GM12878 (cell line): Measurements from ENCODE around the gene GIGYF1. TPM values are rescaled to one million over a fixed set of nuclear protein-coding genes. Genes with fewer than 3 reads are reported as not detected.

ENCODE experiments used
- ATAC-seq: fragments of 200-7000 bp; cut with Tn5 transposase; 3 replicates; pipeline ENCODE4 v1.9.1; 2020; ENCODE audit warnings: mild to moderate bottlenecking, moderate library complexity
- BruUV-seq: library from RNA; stranded (reverse); fragments of 400-500 nt; replicated peaks from 2 replicates; lab custom pipeline; 2021; lab: Mats Ljungman, UMichigan
- CTCF ChIA-PET: fragments of 300-600 bp; sonication (Branson Sonifier 250); formaldehyde crosslinking; extraction: SDS; loops from one replicate; lab custom pipeline; 2021; ENCODE audit warnings: inconsistent platforms; lab: Yijun Ruan, JAX
- POLR2A ChIA-PET: fragments of 350-600 bp; formaldehyde crosslinking; extraction: SDS; loops from one replicate; lab custom pipeline; 2021; ENCODE audit warnings: inconsistent platforms; lab: Charles Lee
- RAD21 ChIA-PET: fragments of 300-600 bp; sonication (Branson Sonifier 250); formaldehyde crosslinking; loops from one replicate; lab custom pipeline; 2023; ENCODE audit warnings: antibody characterized with exemption; ENCODE audit not compliant: unreplicated experiment; lab: Charles Lee
- SMC1A ChIA-PET: fragments of 300-600 bp; sonication (Branson Sonifier 250); formaldehyde crosslinking; loops from one replicate; lab custom pipeline; 2023; ENCODE audit not compliant: unreplicated experiment, uncharacterized antibody; lab: Charles Lee
- DNase-seq: peaks from one replicate; pipeline ENCODE4 v3.0.0-alpha.2; 2011; ENCODE audit warnings: low read depth, low spot score
- FAIRE-seq: peaks from 3 replicates; lab custom pipeline; 2011; peaks lifted over from hg19 to GRCh38; lab: Jason Lieb, UNC
- H2AFZ ChIP-seq: 2 replicates; pipeline ENCODE4 v1.6.0; 2011; ENCODE audit warnings: low read depth, low read length, control low read depth; ENCODE audit not compliant: control insufficient read depth
- H3K27ac ChIP-seq: 2 replicates; pipeline ENCODE4 v1.5.1; 2011; ENCODE audit warnings: control low read depth; ENCODE audit not compliant: control insufficient read depth, insufficient read depth
- H3K27me3 ChIP-seq, 2 experiments: replicated peaks in 1 of 2; 2 replicates each; pipeline versions ENCODE4 v1.6.0 to v1.6.1; 2011; ENCODE audit warnings: low read length in 1 of 2; ENCODE audit not compliant: control insufficient read depth in 2 of 2, insufficient read depth in 2 of 2
- H3K36me3 ChIP-seq, 2 experiments: 2 replicates each; pipeline ENCODE4 v1.5.1; 2011; ENCODE audit warnings: low read length in 1 of 2; ENCODE audit not compliant: control insufficient read depth in 2 of 2, insufficient read depth in 2 of 2
- H3K4me1 ChIP-seq: 2 replicates; pipeline ENCODE4 v1.6.1; 2011; ENCODE audit warnings: mild to moderate bottlenecking, low read length, moderate library complexity, mixed read lengths; ENCODE audit not compliant: control insufficient read depth, insufficient read depth
- H3K4me2 ChIP-seq: 2 replicates; pipeline ENCODE4 v1.6.0; 2011; ENCODE audit warnings: control low read depth; ENCODE audit not compliant: control insufficient read depth, insufficient read depth
- H3K4me3 ChIP-seq: fragments of 200-600 bp; sonication (generic); 2 replicates; pipeline ENCODE4 v1.5.1; 2016
- H3K79me2 ChIP-seq: 2 replicates; pipeline ENCODE4 v1.6.0; 2011; ENCODE audit warnings: low read length; ENCODE audit not compliant: control insufficient read depth, insufficient read depth
- H3K9ac ChIP-seq: 2 replicates; pipeline ENCODE4 v1.8.0; 2011; ENCODE audit warnings: low read length, control low read depth, mixed read lengths; ENCODE audit not compliant: control insufficient read depth, insufficient read depth
- H3K9me3 ChIP-seq: replicated peaks from 3 replicates; pipeline ENCODE4 v1.5.1; 2011; ENCODE audit warnings: mild to moderate bottlenecking, low read length; ENCODE audit not compliant: control insufficient read depth, insufficient read depth
- H4K20me1 ChIP-seq: 2 replicates; pipeline ENCODE4 v1.6.0; 2011; ENCODE audit not compliant: control insufficient read depth, insufficient read depth
- ATF7 ChIP-seq: fragments of 450-650 bp; IDR thresholded peaks from 2 replicates; pipeline ENCODE4 v1.6.1; 2016; ENCODE audit warnings: low read depth, mild to moderate bottlenecking
- BMI1 ChIP-seq: fragments of 450-650 bp; IDR thresholded peaks from 2 replicates; pipeline ENCODE4 v1.6.1; 2016; ENCODE audit warnings: mild to moderate bottlenecking, moderate library complexity, borderline replicate concordance
- ESRRA ChIP-seq: IDR thresholded peaks from 2 replicates; pipeline ENCODE4 v1.6.1; 2012; ENCODE audit warnings: mild to moderate bottlenecking, low read length, improper control_type of control experiment
- ETV6 ChIP-seq, 2 experiments: fragments of 450-650 bp in 1 of 2; IDR thresholded peaks in 1 of 2; conservative IDR thresholded peaks in 1 of 2; 2 replicates each; pipeline ENCODE4 v1.6.1; 2014; ENCODE audit warnings: antibody characterized with exemption in 1 of 2, borderline replicate concordance in 1 of 2, low read depth in 1 of 2, mild to moderate bottlenecking in 1 of 2, moderate library complexity in 1 of 2
- EZH2 ChIP-seq: IDR thresholded peaks from 2 replicates; pipeline ENCODE4 v1.6.1; 2012; ENCODE audit warnings: low read depth, mild to moderate bottlenecking, control low read depth, inconsistent platforms, low read length, borderline replicate concordance; ENCODE audit not compliant: control insufficient read depth
- IRF5 ChIP-seq: fragments of 450-650 bp; IDR thresholded peaks from 2 replicates; pipeline ENCODE4 v1.6.1; 2017; ENCODE audit warnings: borderline replicate concordance
- KAT2A ChIP-seq: conservative IDR thresholded peaks from 2 replicates; pipeline ENCODE4 v1.6.1; 2011; ENCODE audit warnings: low read depth, low read length; ENCODE audit not compliant: control insufficient read depth
- KDM1A ChIP-seq: fragments of 200-600 bp; sonication (generic); IDR thresholded peaks from 2 replicates; pipeline ENCODE4 v1.6.1; 2016; ENCODE audit warnings: borderline replicate concordance
- MYB ChIP-seq: fragments of 150-350 bp; IDR thresholded peaks from 2 replicates; pipeline ENCODE4 v1.6.1; 2014; ENCODE audit warnings: mild to moderate bottlenecking, low read depth, low read length, borderline replicate concordance
- PAX5 ChIP-seq: IDR thresholded peaks from 2 replicates; pipeline ENCODE4 v1.6.1; 2011; ENCODE audit warnings: low read depth, low read length, borderline replicate concordance
- PAX8 ChIP-seq: fragments of 450-650 bp; IDR thresholded peaks from 2 replicates; pipeline ENCODE4 v1.6.1; 2017; ENCODE audit warnings: mild to moderate bottlenecking, moderate library complexity
- POLR2AphosphoS5 ChIP-seq: IDR thresholded peaks from 2 replicates; pipeline ENCODE4 v1.6.1; 2011; ENCODE audit warnings: mild to moderate bottlenecking, low read length, inconsistent platforms
- RELA ChIP-seq: fragments of 450-650 bp; IDR thresholded peaks from 2 replicates; pipeline ENCODE4 v1.8.0; 2014; ENCODE audit warnings: borderline replicate concordance; ENCODE audit not compliant: partially characterized antibody
- SREBF1 ChIP-seq: IDR thresholded peaks from 2 replicates; pipeline ENCODE4 v1.6.1; 2012; ENCODE audit warnings: mild to moderate bottlenecking, low read length
- SUPT20H ChIP-seq: IDR thresholded peaks from 2 replicates; pipeline ENCODE4 v1.6.1; 2011; ENCODE audit warnings: low read depth, mild to moderate bottlenecking, low read length, moderate library complexity, borderline replicate concordance; ENCODE audit not compliant: control insufficient read depth
- SUZ12 ChIP-seq: fragments of 200-600 bp; sonication (generic); IDR thresholded peaks from one replicate; pipeline ENCODE4 v1.6.1; 2018; ENCODE audit warnings: antibody characterized with exemption, mild to moderate bottlenecking; ENCODE audit not compliant: unreplicated experiment
- TCF12 ChIP-seq: IDR thresholded peaks from 2 replicates; pipeline ENCODE4 v1.6.1; 2011; ENCODE audit warnings: low read depth, mild to moderate bottlenecking, low read length
- WGBS: methylation state at CpG from one replicate; pipeline ENCODE4 v1.1.6; 2016; ENCODE audit warnings: low lambda C conversion rate; ENCODE audit not compliant: insufficient replicate concordance, insufficient coverage; ENCODE audit errors: missing lambda C conversion rate; 5-methylcytosine and 5-hydroxymethylcytosine counted together
- in situ Hi-C: fragments of 300-500 bp; cut with MboI; formaldehyde crosslinking; loops from 9 replicates; pipeline ENCODE4 v1.14.3; 2018; ENCODE audit warnings: mixed read lengths
- intact Hi-C: fragments of 100-400 bp; cut with micrococcal nuclease; formaldehyde crosslinking; loops from one replicate; pipeline ENCODE4 v1.14.2; 2022; ENCODE audit not compliant: unreplicated experiment
- polyA plus RNA-seq, 11 experiments: library from polyadenylated mRNA; depleted of rRNA in 4 of 11; unstranded in 6 of 11; stranded (reverse) in 5 of 11; fragments of >200 nt; fragmentation: Nextera tagmentation in 4 of 11; fragmentation: Illumina TruSeq in 1 of 11; extraction: Ambion mirVana in 4 of 11; extraction: Trizol in 1 of 11; gene quantifications; 1 replicate in 1 of 11; 2 replicates in 10 of 11; pipeline versions ENCODE4 v1.2.1 to v1.2.3, GENCODE V29; 2011 to 2016; ENCODE audit warnings: inconsistent platforms in 2 of 11, missing spikeins in 2 of 11, low read depth in 1 of 11
- total RNA-seq, 4 experiments: library from RNA; depleted of rRNA in 3 of 4; stranded (reverse); fragments of >200 nt in 3 of 4; fragmentation: Illumina TruSeq in 1 of 4; extraction: Trizol in 1 of 4; gene quantifications; 2 replicates each; pipeline versions ENCODE4 v1.2.1 to v1.2.3, GENCODE V29; 2013 to 2021

Gene GIGYF1
- total and polyA plus RNA-seq, 10 of the 15 experiments (the other 5 are each of a cell fraction or from before 2014, with no cell fraction given), result 0.31 to 47.2 (median 9.9) TPM

GRCh38 chr7:100677308-100678267, 16.5 kb downstream of the GIGYF1 start:
- ATAC-seq (no peak), FAIRE-seq (no peak), DNase-seq (no peak)
- no peaks in the 10 kb centered on the region for H3K9me3 ChIP-seq
- H4K20me1 ChIP-seq, result 0 out of 2 replicates have a peak, but pooled peaks cover 3% of the 10 kb centered on the region
- 94% methylated on average over 36 of the region's 36 CpGs for WGBS
- POLR2A ChIA-PET, result interaction anchor here (0.5 to 0.9 kb wide), 2 partner anchors 13 to 192 kb away, joined by 3 to 4 read pairs; no protein-coding TSS in a partner anchor
- intact Hi-C loops (no loop called here), in situ Hi-C loops (loop anchor here (25.0 kb wide), 1 partner anchor 215 kb away; the partner anchor contains the start of gene SPACDR)
- peaks cover 4 to 38% of the 10 kb centered on the region in 2 experiments; a peak in 3 of 4 replicates for H3K36me3 ChIP-seq
- TF ChIP-seq TCF12 (no peak), ESRRA (no peak), IRF5 (no peak), RELA (no peak), BMI1 (no peak), PAX5 (no peak), SREBF1 (no peak), EZH2 (no peak), KDM1A (no peak), SUPT20H (no peak), ATF7 (no peak), MYB (no peak), PAX8 (no peak), SUZ12 (no peak), KAT2A (no peak), ETV6 (conservative IDR thresholded peaks at IDR 0.05 in 1 of 2, IDR thresholded peaks at IDR 0.05 in 1 of 2; ENCODE audit: borderline replicate concordance in 1 of 2, low read depth in 1 of 2) (no peak), POLR2AphosphoS5 (no peak)
- no peak overlapping the region for H2AFZ ChIP-seq
- SMC1A ChIA-PET, result interaction anchor here (1.1 kb wide), 1 partner anchor 198 kb away, joined by 3 read pairs; no protein-coding TSS in a partner anchor
- no peak overlapping the region for H3K27ac ChIP-seq
- H3K27me3 ChIP-seq, result no peaks in the 10 kb centered on the region
- RAD21 ChIA-PET, result no interaction called here
- CTCF ChIA-PET, result interaction anchor here (6.3 kb wide), 1 partner anchor 13 kb away, joined by 57 read pairs; no protein-coding TSS in a partner anchor
- H3K79me2 ChIP-seq, result peaks cover 24% of the 10 kb centered on the region
- no TSS peak for BruUV-seq
- no peak overlapping the region for H3K4me3 ChIP-seq
- no peaks in the 10 kb centered on the region; the same call in 1 of the 2 replicates for H3K4me1 ChIP-seq
- no peak overlapping the region for H3K9ac ChIP-seq
- no peak overlapping the region for H3K4me2 ChIP-seq
